A549 (cell line): ENCODE data around the gene HMGXB3. TPM values are rescaled to one million over a fixed set of nuclear protein-coding genes. Genes with fewer than 3 reads are reported as not detected.

Experiments
- ATAC-seq, 2 experiments: fragments of 200-7000 bp in 1 of 2; fragments of >200 bp in 1 of 2; cut with Nextera tagmentation in 1 of 2; cut with Tn5 transposase in 1 of 2; 3 replicates each; pipeline versions ENCODE4 v1.8.0 to v1.9.1; 2018 to 2020; ENCODE audit warnings: mild to moderate bottlenecking in 1 of 2, moderate library complexity in 1 of 2
- CTCF ChIA-PET: fragments of 300-600 bp; sonication (Branson Sonifier 250); formaldehyde crosslinking; extraction: SDS; loops from one replicate; lab custom pipeline; 2021; ENCODE audit warnings: antibody characterized with exemption, inconsistent platforms; lab: Yijun Ruan, JAX
- POLR2A ChIA-PET: fragments of 350-600 bp; formaldehyde crosslinking; extraction: SDS; loops from one replicate; lab custom pipeline; 2021; ENCODE audit warnings: antibody characterized with exemption, inconsistent platforms; lab: Yijun Ruan, JAX
- DNase-seq, 2 experiments: peaks; one replicate each; pipeline versions ENCODE4 v3.0.0 to v3.0.0-alpha.2; 2011 to 2016; ENCODE audit warnings: low read depth in 1 of 2, low spot score in 1 of 2
- FAIRE-seq: peaks from 2 replicates; lab custom pipeline; 2011; peaks lifted over from hg19 to GRCh38; lab: Jason Lieb, UNC
- H3K27ac ChIP-seq, 2 experiments: fragments of >200 bp; sonication (Bioruptor Twin); formaldehyde crosslinking; 3 replicates each; pipeline ENCODE4 v1.5.1; 2016 to 2017
- H3K4me1 ChIP-seq: fragments of >200 bp; sonication (Bioruptor Twin); formaldehyde crosslinking; 3 replicates; pipeline ENCODE4 v1.6.1; 2016
- H3K4me2 ChIP-seq: fragments of >200 bp; sonication (Bioruptor Twin); formaldehyde crosslinking; 3 replicates; pipeline ENCODE4 v1.6.1; 2016
- H3K4me3 ChIP-seq: fragments of >200 bp; sonication (Bioruptor Twin); formaldehyde crosslinking; 3 replicates; pipeline ENCODE4 v1.5.1; 2016
- H3K9me3 ChIP-seq: fragments of >200 bp; sonication (Bioruptor Twin); formaldehyde crosslinking; 3 replicates; pipeline ENCODE4 v1.6.1; 2016
- BCL3 ChIP-seq: fragments of >200 bp; sonication (Bioruptor Twin); formaldehyde crosslinking; IDR thresholded peaks from 3 replicates; pipeline ENCODE4 v1.6.1; 2016
- CEBPB ChIP-seq, 2 experiments: fragments of >200 bp in 1 of 2; sonication (Bioruptor Twin) in 1 of 2; formaldehyde crosslinking in 1 of 2; IDR thresholded peaks; 2 replicates each; pipeline ENCODE4 v1.6.1; 2012 to 2016
- E2F6 ChIP-seq: IDR thresholded peaks from 2 replicates; pipeline ENCODE4 v1.6.1; 2012; ENCODE audit warnings: low read depth, borderline replicate concordance
- ELK1 ChIP-seq: fragments of 150-350 bp; IDR thresholded peaks from 2 replicates; pipeline ENCODE4 v1.6.1; 2014; ENCODE audit warnings: low read depth, mild to moderate bottlenecking, low read length
- EP300 ChIP-seq, 2 experiments: fragments of >200 bp; sonication (Bioruptor Twin); formaldehyde crosslinking; IDR thresholded peaks; 2 replicates in 1 of 2; 3 replicates in 1 of 2; pipeline ENCODE4 v1.6.1; 2016 to 2017
- FOSB ChIP-seq: fragments of 250-450 bp; sonication (Bioruptor Pico); IDR thresholded peaks from 2 replicates; pipeline ENCODE4 v1.5.0; 2020; ENCODE audit warnings: mild to moderate bottlenecking, moderate library complexity
- GATA3 ChIP-seq: IDR thresholded peaks from 2 replicates; pipeline ENCODE4 v1.6.1; 2012; ENCODE audit warnings: borderline replicate concordance
- HOXB13 ChIP-seq: fragments of 250-450 bp; sonication (Bioruptor Pico); IDR thresholded peaks from 2 replicates; pipeline ENCODE4 v1.5.0; 2020; ENCODE audit warnings: low read depth, mild to moderate bottlenecking, moderate library complexity
- MAX ChIP-seq: IDR thresholded peaks from 2 replicates; pipeline ENCODE4 v1.6.1; 2012
- NR3C1 ChIP-seq: fragments of >200 bp; sonication (Bioruptor Twin); formaldehyde crosslinking; IDR thresholded peaks from 3 replicates; pipeline ENCODE4 v1.6.1; 2017
- POLR2A ChIP-seq: IDR thresholded peaks from 2 replicates; pipeline ENCODE4 v1.6.1; 2012; ENCODE audit warnings: mild to moderate bottlenecking, low read length
- RARB ChIP-seq: fragments of 250-450 bp; sonication (Bioruptor Pico); IDR thresholded peaks from 2 replicates; pipeline ENCODE4 v1.8.0; 2021; ENCODE audit warnings: mild to moderate bottlenecking, moderate library complexity
- REST ChIP-seq: fragments of 200-600 bp; sonication (generic); IDR thresholded peaks from 2 replicates; pipeline ENCODE4 v1.6.1; 2016; ENCODE audit warnings: antibody characterized with exemption, mild to moderate bottlenecking, moderate library complexity
- SMC3 ChIP-seq: fragments of >200 bp; sonication (Bioruptor Twin); formaldehyde crosslinking; IDR thresholded peaks from 3 replicates; pipeline ENCODE4 v1.6.1; 2018; ENCODE audit warnings: inconsistent platforms
- TP53 ChIP-seq: fragments of 250-450 bp; sonication (Bioruptor Pico); IDR thresholded peaks from 2 replicates; pipeline ENCODE4 v1.5.0; 2021; ENCODE audit warnings: mild to moderate bottlenecking, moderate library complexity
- ZFP36 ChIP-seq: fragments of 450-650 bp; IDR thresholded peaks from 2 replicates; pipeline ENCODE4 v1.6.1; 2014; ENCODE audit warnings: borderline replicate concordance; ENCODE audit not compliant: partially characterized antibody
- ZNF302 ChIP-seq: fragments of 250-450 bp; sonication (Bioruptor Pico); IDR thresholded peaks from 2 replicates; pipeline ENCODE4 v1.9.0; 2021; ENCODE audit warnings: inconsistent platforms, mild to moderate bottlenecking, moderate library complexity
- ZSCAN20 ChIP-seq: fragments of 250-450 bp; sonication (Bioruptor Pico); IDR thresholded peaks from 2 replicates; pipeline ENCODE4 v1.8.0; 2022; ENCODE audit warnings: mild to moderate bottlenecking, moderate library complexity
- WGBS: methylation state at CpG from one replicate; pipeline ENCODE4 v1.1.6; 2017; ENCODE audit errors: missing lambda C conversion rate; 5-methylcytosine and 5-hydroxymethylcytosine counted together
- polyA plus RNA-seq, 4 experiments: library from polyadenylated mRNA; depleted of rRNA in 3 of 4; stranded (reverse); fragments of >200 nt; fragmentation: RNase III in 1 of 4; extraction: RNeasy Plus Mini Kit Qiagen cat#74134 plus additional on column Dnase treatment in 1 of 4; gene quantifications; 2 replicates in 3 of 4; 3 replicates in 1 of 4; pipeline ENCODE4 v1.2.3, GENCODE V29; 2011 to 2017

Gene HMGXB3
- polyA plus RNA-seq, 2 of the 4 experiments (the other 2 are of a cell fraction), result 20.5 to 34.1 TPM

- Histone ChIP-seq H3K27ac (no peak overlapping the region), H3K4me3 (no peak overlapping the region), H3K9me3 (no peaks in the 10 kb centered on the region), H3K4me2 (no peak overlapping the region), H3K4me1 (0 out of 3 replicates have a peak, but pooled peaks cover 4% of the 10 kb centered on the region)
- ATAC-seq (no peak), FAIRE-seq (no peak), DNase-seq (no peak)
- WGBS, result 90% methylated on average over 3 of the region's 6 CpGs
- ChIA-PET POLR2A (no interaction called here), CTCF (interaction anchor here (1.2 kb wide), 1 partner anchor 10 kb away, joined by 3 read pairs; no protein-coding TSS in a partner anchor)
- TF ChIP-seq ZNF302 (CRISPR knock-in tag), result no peak
- no peak for TF ChIP-seq CEBPB (IDR thresholded peaks at IDR 0.05)
- no peak for TF ChIP-seq ZSCAN20
- no peak for TF ChIP-seq GATA3
- TF ChIP-seq BCL3, result no peak
- TF ChIP-seq REST, result no peak
- TF ChIP-seq ZFP36, result no peak
- no peak for TF ChIP-seq SMC3
- no peak for TF ChIP-seq HOXB13 (CRISPR knock-in tag)
- no peak for TF ChIP-seq MAX
These were observed 67.5 kb downstream of the HMGXB3 start for GRCh38 chr5:150068071-150068470.

GRCh38 chr5:150068472-150068871 lies 67.9 kb downstream of the HMGXB3 start:
- 40% methylated on average over 4 of the region's 4 CpGs for WGBS
- DNase-seq, result no peak
- FAIRE-seq, result no peak
- Histone ChIP-seq H3K4me1 (0 out of 3 replicates have a peak, but pooled peaks cover 4% of the 10 kb centered on the region), H3K4me3 (no peak overlapping the region), H3K9me3 (no peaks in the 10 kb centered on the region), H3K4me2 (no peak overlapping the region), H3K27ac (no peak overlapping the region)
- TF ChIP-seq ELK1 (no peak), POLR2A (no peak), EP300 (IDR thresholded peaks at IDR 0.05) (no peak), FOSB (no peak)
- CTCF ChIA-PET, result interaction anchor here (1.2 kb wide), 1 partner anchor 10 kb away, joined by 3 read pairs; no protein-coding TSS in a partner anchor
- POLR2A ChIA-PET, result no interaction called here
- ATAC-seq, result no peak

GRCh38 chr5:150068961-150069645 lies 68.6 kb downstream of the HMGXB3 start:
- no peak for FAIRE-seq
- POLR2A ChIA-PET, result no interaction called here
- CTCF ChIA-PET, result interaction anchor here (1.2 kb wide), 1 partner anchor 9 kb away, joined by 3 read pairs; no protein-coding TSS in a partner anchor
- TF ChIP-seq ELK1 (no peak), NR3C1 (no peak), E2F6 (no peak), BCL3 (no peak), RARB (CRISPR knock-in tag) (no peak), REST (no peak), HOXB13 (CRISPR knock-in tag) (no peak), TP53 (CRISPR knock-in tag) (no peak)

More at GRCh38 chr5:150068961-150069645, 68.6 kb downstream of the HMGXB3 start:
- Histone ChIP-seq H3K9me3 (no peaks in the 10 kb centered on the region), H3K4me2 (no peak overlapping the region), H3K27ac (no peak overlapping the region), H3K4me1 (0 out of 3 replicates have a peak, but pooled peaks cover 4% of the 10 kb centered on the region), H3K4me3 (no peak overlapping the region)
- no peak for ATAC-seq
- DNase-seq, result no peak
- 68% methylated on average over 12 of the region's 12 CpGs for WGBS
